H9 (cell line): ENCODE data around the gene ZNF358. TPM values are rescaled to one million over a fixed set of nuclear protein-coding genes. Genes with fewer than 3 reads are reported as not detected.

Experiments
- DNase-seq: peaks from one replicate; pipeline ENCODE4 v3.0.0-alpha.2; 2017
- H2AFZ ChIP-seq: one replicate; pipeline ENCODE4 v1.6.1; 2013; ENCODE audit warnings: mild to moderate bottlenecking, low read length, control low read depth, moderate library complexity
- H2AK5ac ChIP-seq: 2 replicates; pipeline ENCODE4 v1.6.1; 2013; ENCODE audit warnings: low read length, control low read depth, mixed read lengths; ENCODE audit not compliant: insufficient read length
- H2BK120ac ChIP-seq: one replicate; pipeline ENCODE4 v1.6.1; 2013; ENCODE audit warnings: low read depth, mild to moderate bottlenecking, low read length, control low read depth, inconsistent platforms; ENCODE audit not compliant: poor library complexity, severe bottlenecking
- H2BK12ac ChIP-seq: 2 replicates; pipeline ENCODE4 v1.6.1; 2013; ENCODE audit warnings: low read length, control low read depth, mixed read lengths, low read depth; ENCODE audit not compliant: insufficient read length
- H2BK15ac ChIP-seq: 2 replicates; pipeline ENCODE4 v1.6.1; 2013; ENCODE audit warnings: low read depth, low read length, control low read depth
- H2BK20ac ChIP-seq: one replicate; pipeline ENCODE4 v1.6.1; 2013; ENCODE audit warnings: low read depth, mild to moderate bottlenecking, low read length, control low read depth, inconsistent platforms; ENCODE audit not compliant: poor library complexity, severe bottlenecking
- H2BK5ac ChIP-seq: 2 replicates; pipeline ENCODE4 v1.6.1; 2013; ENCODE audit warnings: low read length, control low read depth, mixed read lengths; ENCODE audit not compliant: insufficient read length
- H3K14ac ChIP-seq: 2 replicates; pipeline ENCODE4 v1.6.1; 2013; ENCODE audit warnings: low read length, control low read depth; ENCODE audit not compliant: insufficient read depth
- H3K18ac ChIP-seq: 2 replicates; pipeline ENCODE4 v1.6.1; 2013; ENCODE audit warnings: low read depth, mild to moderate bottlenecking, mixed read lengths, low read length, control low read depth; ENCODE audit not compliant: insufficient read length
- H3K23ac ChIP-seq: 2 replicates; pipeline ENCODE4 v1.6.1; 2013; ENCODE audit warnings: low read length, control low read depth, mixed read lengths, low read depth; ENCODE audit not compliant: insufficient read length
- H3K23me2 ChIP-seq: 2 replicates; pipeline ENCODE4 v1.6.1; 2013; ENCODE audit warnings: low read depth, mild to moderate bottlenecking, mixed read lengths, low read length, control low read depth; ENCODE audit not compliant: insufficient read length, poor library complexity, severe bottlenecking
- H3K27ac ChIP-seq: 2 replicates; pipeline ENCODE4 v1.5.1; 2013; ENCODE audit warnings: low read length, control low read depth, mixed read lengths, low read depth; ENCODE audit not compliant: insufficient read length
- H3K27me3 ChIP-seq: 2 replicates; pipeline ENCODE4 v1.6.1; 2013; ENCODE audit warnings: low read length, control low read depth, inconsistent platforms; ENCODE audit not compliant: insufficient read depth
- H3K4ac ChIP-seq: 2 replicates; pipeline ENCODE4 v1.6.1; 2013; ENCODE audit warnings: low read depth, mild to moderate bottlenecking, control low read depth, inconsistent platforms, low read length, moderate library complexity
- H3K4me1 ChIP-seq: 2 replicates; pipeline ENCODE4 v1.6.1; 2013; ENCODE audit warnings: low read length, control low read depth, inconsistent platforms; ENCODE audit not compliant: insufficient read depth
- H3K4me2 ChIP-seq: 2 replicates; pipeline ENCODE4 v1.6.1; 2013; ENCODE audit warnings: low read length, control low read depth, mixed read lengths; ENCODE audit not compliant: insufficient read length, insufficient read depth
- H3K56ac ChIP-seq: 2 replicates; pipeline ENCODE4 v1.6.1; 2013; ENCODE audit warnings: low read depth, mild to moderate bottlenecking, mixed read lengths, low read length, control low read depth; ENCODE audit not compliant: insufficient read length
- H3K79me1 ChIP-seq: 2 replicates; pipeline ENCODE4 v1.6.1; 2013; ENCODE audit warnings: low read depth, mild to moderate bottlenecking, moderate library complexity, low read length, control low read depth, inconsistent platforms; ENCODE audit not compliant: insufficient read depth, poor library complexity, severe bottlenecking
- H3K79me2 ChIP-seq: 2 replicates; pipeline ENCODE4 v1.6.1; 2013; ENCODE audit warnings: low read length, control low read depth, inconsistent platforms; ENCODE audit not compliant: insufficient read depth
- H3K9ac ChIP-seq: 2 replicates; pipeline ENCODE4 v1.6.1; 2013; ENCODE audit warnings: low read length, control low read depth, mixed read lengths; ENCODE audit not compliant: insufficient read length; ENCODE audit errors: extremely low read depth
- H3K9me3 ChIP-seq: one replicate; pipeline ENCODE4 v1.6.1; 2013; ENCODE audit warnings: low read depth, low read length, inconsistent platforms; ENCODE audit not compliant: control insufficient read depth
- H3T11ph ChIP-seq: one replicate; pipeline ENCODE4 v1.6.1; 2013; ENCODE audit warnings: mild to moderate bottlenecking, low read length, control low read depth, inconsistent platforms
- H4K20me1 ChIP-seq: one replicate; pipeline ENCODE4 v1.6.1; 2013; ENCODE audit not compliant: control insufficient read depth, insufficient read length, insufficient read depth
- H4K5ac ChIP-seq: 2 replicates; pipeline ENCODE4 v1.6.1; 2013; ENCODE audit warnings: low read depth, mild to moderate bottlenecking, mixed read lengths, low read length, control low read depth; ENCODE audit not compliant: insufficient read length
- H4K8ac ChIP-seq: replicated peaks from 2 replicates; pipeline ENCODE4 v1.6.1; 2013; ENCODE audit warnings: low read length, control low read depth, mixed read lengths, low read depth; ENCODE audit not compliant: insufficient read length
- H4K91ac ChIP-seq: 2 replicates; pipeline ENCODE4 v1.6.1; 2013; ENCODE audit warnings: low read depth, mild to moderate bottlenecking, moderate library complexity, mixed read lengths, low read length, control low read depth; ENCODE audit not compliant: insufficient read length
- H3K27ac Mint-ChIP-seq, 3 experiments: 2 replicates in 2 of 3; 3 replicates in 1 of 3; pipeline ENCODE4 v1.8.0; 2020 to 2021; ENCODE audit warnings: mixed read lengths in 3 of 3, mild to moderate bottlenecking in 1 of 3, moderate library complexity in 1 of 3
- H3K27me3 Mint-ChIP-seq: 2 replicates; pipeline ENCODE4 v1.8.0; 2021; ENCODE audit warnings: low read depth, mild to moderate bottlenecking, moderate library complexity, mixed read lengths
- H3K36me3 Mint-ChIP-seq, 3 experiments: 2 replicates in 2 of 3; 3 replicates in 1 of 3; pipeline ENCODE4 v1.8.0; 2020 to 2021; ENCODE audit warnings: low read depth in 3 of 3, mixed read lengths in 3 of 3; ENCODE audit not compliant: insufficient read depth in 1 of 3
- H3K4me1 Mint-ChIP-seq, 2 experiments: 2 replicates each; pipeline ENCODE4 v1.8.0; 2020; ENCODE audit warnings: mixed read lengths in 2 of 2
- H3K4me3 Mint-ChIP-seq, 2 experiments: 2 replicates in 1 of 2; 3 replicates in 1 of 2; pipeline ENCODE4 v1.8.0; 2020 to 2021; ENCODE audit warnings: mild to moderate bottlenecking in 2 of 2, mixed read lengths in 2 of 2, moderate library complexity in 1 of 2
- H3K9me3 Mint-ChIP-seq, 2 experiments: 2 replicates in 1 of 2; 3 replicates in 1 of 2; pipeline ENCODE4 v1.8.0; 2020; ENCODE audit warnings: mild to moderate bottlenecking in 2 of 2, mixed read lengths in 2 of 2, moderate library complexity in 1 of 2
- WGBS: extraction: QIAGEN DNeasy Blood & Tissue Kit; methylation state at CpG from one replicate; pipeline ENCODE4 v1.1.7; 2013; ENCODE audit warnings: missing lambda C conversion rate, low lambda C conversion rate, mixed read lengths; ENCODE audit not compliant: insufficient read length; ENCODE audit errors: extremely low coverage; 5-methylcytosine and 5-hydroxymethylcytosine counted together
- total RNA-seq: library from RNA; stranded (reverse); gene quantifications from 2 replicates; pipeline ENCODE4 v1.2.1, GENCODE V29; 2021
- TF ChIP-seq, protein P1 (sequence below): fragments of 200-600 bp; sonication (generic); conservative IDR thresholded peaks from 3 replicates; pipeline ENCODE4 v1.8.0; 2021; ENCODE audit warnings: antibody characterized with exemption, mild to moderate bottlenecking

The ZNF358 gene
- total RNA-seq, 1 experiment from 2014 or later: 40.5 TPM

GRCh38 chr19:7482584-7483439 is 33.1 kb upstream of the ZNF358 start:
- H3K27ac ChIP-seq: no peak overlapping the region
- no CpG with 5 or more reads among the region's 37 CpGs for WGBS
- peak overlapping the region; percentile 18 for H2AFZ ChIP-seq
- H4K91ac ChIP-seq: no peak overlapping the region
- peak overlapping the region; percentile 56 for H3K18ac ChIP-seq
- H3K23ac ChIP-seq: no peak overlapping the region
- DNase-seq: peak; percentile 97
- no peak overlapping the region for H3K4ac ChIP-seq
- H3K4me1 ChIP-seq: no peaks in the 10 kb centered on the region; the same call in 1 of the 2 replicates
- TF ChIP-seq, protein P1, sequence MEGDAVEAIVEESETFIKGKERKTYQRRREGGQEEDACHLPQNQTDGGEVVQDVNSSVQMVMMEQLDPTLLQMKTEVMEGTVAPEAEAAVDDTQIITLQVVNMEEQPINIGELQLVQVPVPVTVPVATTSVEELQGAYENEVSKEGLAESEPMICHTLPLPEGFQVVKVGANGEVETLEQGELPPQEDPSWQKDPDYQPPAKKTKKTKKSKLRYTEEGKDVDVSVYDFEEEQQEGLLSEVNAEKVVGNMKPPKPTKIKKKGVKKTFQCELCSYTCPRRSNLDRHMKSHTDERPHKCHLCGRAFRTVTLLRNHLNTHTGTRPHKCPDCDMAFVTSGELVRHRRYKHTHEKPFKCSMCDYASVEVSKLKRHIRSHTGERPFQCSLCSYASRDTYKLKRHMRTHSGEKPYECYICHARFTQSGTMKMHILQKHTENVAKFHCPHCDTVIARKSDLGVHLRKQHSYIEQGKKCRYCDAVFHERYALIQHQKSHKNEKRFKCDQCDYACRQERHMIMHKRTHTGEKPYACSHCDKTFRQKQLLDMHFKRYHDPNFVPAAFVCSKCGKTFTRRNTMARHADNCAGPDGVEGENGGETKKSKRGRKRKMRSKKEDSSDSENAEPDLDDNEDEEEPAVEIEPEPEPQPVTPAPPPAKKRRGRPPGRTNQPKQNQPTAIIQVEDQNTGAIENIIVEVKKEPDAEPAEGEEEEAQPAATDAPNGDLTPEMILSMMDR: no peak
- no peaks in the 10 kb centered on the region for H3K79me1 ChIP-seq
- Mint-ChIP-seq H3K4me1 (peaks cover 14 to 24% of the 10 kb centered on the region in 2 experiments), H3K4me3 (peak overlapping the region; percentile 63 to 77), H3K27me3 (no peaks in the 10 kb centered on the region), H3K9me3 (no peaks in the 10 kb centered on the region), H3K27ac (peak overlapping the region; percentile 94 to 97 (median 94); a peak in 6 of 7 replicates), H3K36me3 (no peaks in the 10 kb centered on the region)
- peak overlapping the region; percentile 9 for H3K9ac ChIP-seq
- no peaks in the 10 kb centered on the region for H4K20me1 ChIP-seq
- H2BK5ac ChIP-seq: no peak overlapping the region
- H2BK12ac ChIP-seq: no peak overlapping the region
- no peak overlapping the region for H2AK5ac ChIP-seq
- no peak overlapping the region for H3T11ph ChIP-seq
- H3K9me3 ChIP-seq: no peaks in the 10 kb centered on the region
- H3K23me2 ChIP-seq: peaks cover 4% of the 10 kb centered on the region
- no peak overlapping the region for H2BK120ac ChIP-seq
- no peak overlapping the region for H2BK15ac ChIP-seq
- no peak overlapping the region for H2BK20ac ChIP-seq
- H3K4me2 ChIP-seq: peak overlapping the region; percentile 58
- no peaks in the 10 kb centered on the region for H3K79me2 ChIP-seq
- no peak overlapping the region for H4K5ac ChIP-seq
- H3K14ac ChIP-seq: peak overlapping the region; percentile 85
- H3K27me3 ChIP-seq: no peaks in the 10 kb centered on the region
- H4K8ac ChIP-seq: no peak overlapping the region
- H3K56ac ChIP-seq: no peak overlapping the region
